Vagina (tissue), 2 donors: ENCODE measurements around the gene CCL8. TPM values are rescaled to one million over a fixed set of nuclear protein-coding genes. Genes with fewer than 3 reads are reported as not detected.

Experiments
- DNase-seq, 2 donors: peaks; one replicate each; pipeline ENCODE4 v3.0.0-alpha.2; 2017; ENCODE audit errors: extremely low spot score in 2 of 2
- H3K27ac ChIP-seq: fragments of 200-600 bp; sonication (generic); one replicate; pipeline ENCODE4 v1.5.1; 2019
- H3K27me3 ChIP-seq: fragments of 200-600 bp; sonication (generic); one replicate; pipeline ENCODE4 v1.5.1; 2019
- H3K36me3 ChIP-seq, 2 donors: fragments of 200-600 bp; sonication (generic); one replicate each; pipeline ENCODE4 v1.5.1; 2017 to 2019
- H3K4me1 ChIP-seq: fragments of 200-600 bp; sonication (generic); one replicate; pipeline ENCODE4 v1.5.1; 2019
- H3K4me3 ChIP-seq, 2 donors: fragments of 200-600 bp; sonication (generic); 1 replicate in 1 of 2; 2 replicates in 1 of 2; pipeline ENCODE4 v1.5.1; 2016 to 2019
- H3K9me3 ChIP-seq: fragments of 200-600 bp; sonication (generic); one replicate; pipeline ENCODE4 v1.5.1; 2019
- POLR2A ChIP-seq, 2 donors: fragments of 450-650 bp; IDR thresholded peaks; one replicate each; pipeline ENCODE4 v1.6.1; 2017; ENCODE audit warnings: antibody characterized with exemption in 2 of 2, mild to moderate bottlenecking in 2 of 2, moderate library complexity in 2 of 2
- POLR2AphosphoS5 ChIP-seq, 2 donors: sonication (generic); formaldehyde crosslinking; IDR thresholded peaks; one replicate each; pipeline ENCODE4 v1.9.0; 2017; ENCODE audit warnings: antibody characterized with exemption in 2 of 2, mild to moderate bottlenecking in 2 of 2, low read depth in 1 of 2; ENCODE audit not compliant: insufficient read depth in 1 of 2
- intact Hi-C: fragments of 100-400 bp; cut with DNase I; formaldehyde crosslinking; loops from one replicate; pipeline ENCODE4 v1.15.1; 2023
- total RNA-seq: library from RNA; depleted of rRNA; stranded (reverse); fragments of >200 nt; gene quantifications from one replicate; pipeline ENCODE4 v1.2.3, GENCODE V29; 2016
- TF ChIP-seq, protein P1 (sequence below), 3 experiments: fragments of 450-650 bp in 2 of 3; fragments of 200-600 bp in 1 of 3; sonication (generic) in 1 of 3; IDR thresholded peaks; one replicate each; pipeline ENCODE4 v1.5.1; 2017 to 2019; ENCODE audit warnings: antibody characterized with exemption in 3 of 3, mild to moderate bottlenecking in 2 of 3, moderate library complexity in 2 of 3

The CCL8 gene
- 1.5 TPM for total RNA-seq

DNA sequence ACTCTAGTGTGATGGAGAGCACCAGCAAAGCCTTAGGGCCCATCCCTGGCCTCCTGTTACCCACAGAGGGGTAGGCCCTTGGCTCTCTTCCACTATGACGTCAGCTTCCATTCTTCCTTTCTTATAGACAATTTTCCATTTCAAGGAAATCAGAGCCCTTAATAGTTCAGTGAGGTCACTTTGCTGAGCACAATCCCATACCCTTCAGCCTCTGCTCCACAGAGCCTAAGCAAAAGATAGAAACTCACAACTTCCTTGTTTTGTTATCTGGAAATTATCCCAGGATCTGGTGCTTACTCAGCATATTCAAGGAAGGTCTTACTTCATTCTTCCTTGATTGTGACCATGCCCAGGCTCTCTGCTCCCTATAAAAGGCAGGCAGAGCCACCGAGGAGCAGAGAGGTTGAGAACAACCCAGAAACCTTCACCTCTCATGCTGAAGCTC is at the start of gene CCL8:
Gene CCL8 (plus strand): TSS at position 397 of the 445 bp plus-strand sequence. CDS start 67 bp downstream, outside the sequence.
- Histone ChIP-seq H3K4me3 (no peak within 1 kb of the TSS), H3K36me3 (no peaks in the 10 kb centered on the region), H3K27ac (no peak within 1 kb of the TSS), H3K4me1 (peaks cover 24% of the 10 kb centered on the region), H3K9me3 (no peaks in the 10 kb centered on the region), H3K27me3 (no peaks in the 10 kb centered on the region)
- intact Hi-C loops = no loop called here
- TF ChIP-seq POLR2A (IDR thresholded peaks at IDR 0.05) (no peak), POLR2AphosphoS5 (IDR thresholded peaks at IDR 0.05; ENCODE audit: insufficient read depth in 1 of 2, low read depth in 1 of 2) (no peak)
- TF ChIP-seq, protein P1, sequence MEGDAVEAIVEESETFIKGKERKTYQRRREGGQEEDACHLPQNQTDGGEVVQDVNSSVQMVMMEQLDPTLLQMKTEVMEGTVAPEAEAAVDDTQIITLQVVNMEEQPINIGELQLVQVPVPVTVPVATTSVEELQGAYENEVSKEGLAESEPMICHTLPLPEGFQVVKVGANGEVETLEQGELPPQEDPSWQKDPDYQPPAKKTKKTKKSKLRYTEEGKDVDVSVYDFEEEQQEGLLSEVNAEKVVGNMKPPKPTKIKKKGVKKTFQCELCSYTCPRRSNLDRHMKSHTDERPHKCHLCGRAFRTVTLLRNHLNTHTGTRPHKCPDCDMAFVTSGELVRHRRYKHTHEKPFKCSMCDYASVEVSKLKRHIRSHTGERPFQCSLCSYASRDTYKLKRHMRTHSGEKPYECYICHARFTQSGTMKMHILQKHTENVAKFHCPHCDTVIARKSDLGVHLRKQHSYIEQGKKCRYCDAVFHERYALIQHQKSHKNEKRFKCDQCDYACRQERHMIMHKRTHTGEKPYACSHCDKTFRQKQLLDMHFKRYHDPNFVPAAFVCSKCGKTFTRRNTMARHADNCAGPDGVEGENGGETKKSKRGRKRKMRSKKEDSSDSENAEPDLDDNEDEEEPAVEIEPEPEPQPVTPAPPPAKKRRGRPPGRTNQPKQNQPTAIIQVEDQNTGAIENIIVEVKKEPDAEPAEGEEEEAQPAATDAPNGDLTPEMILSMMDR (IDR thresholded peaks at IDR 0.05) = no peak
- DNase-seq = no peak

DNA sequence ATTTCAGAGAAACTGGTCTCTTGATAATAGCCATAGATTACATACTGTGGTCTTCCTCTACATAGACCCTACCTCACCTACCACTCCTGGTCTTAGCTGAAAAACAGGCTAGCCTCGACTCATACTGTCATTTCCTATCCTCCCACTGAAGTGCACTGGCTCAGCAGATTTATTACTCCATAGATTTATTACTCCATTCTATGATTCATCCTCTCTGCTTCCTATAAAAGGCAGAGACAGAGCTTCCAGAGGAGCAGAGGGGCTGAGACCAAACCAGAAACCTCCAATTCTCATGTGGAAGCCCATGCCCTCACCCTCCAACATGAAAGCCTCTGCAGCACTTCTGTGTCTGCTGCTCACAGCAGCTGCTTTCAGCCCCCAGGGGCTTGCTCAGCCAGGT is 49.3 kb upstream of the CCL8 start, which contains the start of gene CCL7:
Gene CCL7 (plus strand): TSS at position 253 of the 400 bp plus-strand sequence. CDS start 70 bp downstream, at position 323.
- intact Hi-C loops = no loop called here

DNA sequence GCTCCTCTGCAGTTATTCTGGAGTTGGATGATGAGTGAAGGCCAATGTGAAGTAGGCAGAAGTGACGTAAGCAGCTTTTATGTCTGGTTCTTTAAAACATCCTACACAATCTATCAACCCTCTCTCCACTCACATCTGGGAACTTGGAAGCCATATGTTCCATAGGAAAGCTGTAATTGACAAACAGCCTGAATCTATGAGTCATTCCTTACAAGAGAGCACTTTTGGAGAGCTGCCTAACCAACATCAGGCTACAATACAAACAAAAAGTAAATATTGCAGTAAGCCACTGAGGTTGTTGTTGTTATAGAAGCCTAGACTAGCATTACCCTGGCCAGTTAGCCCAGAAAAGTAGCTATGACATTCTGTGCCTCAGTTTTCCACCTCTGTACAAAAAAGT is 43.4 kb upstream of the CCL8 start:
- intact Hi-C loops = no loop called here
- no peaks in the 10 kb centered on the region for H3K9me3 ChIP-seq
- no peaks in the 10 kb centered on the region for H3K27me3 ChIP-seq
- TF ChIP-seq POLR2A (IDR thresholded peaks at IDR 0.05) = no peak
- TF ChIP-seq POLR2AphosphoS5 (IDR thresholded peaks at IDR 0.05; ENCODE audit: insufficient read depth in 1 of 2, low read depth in 1 of 2) = peak in 1 of 2 donors; percentile 41
- H3K27ac ChIP-seq = no peak overlapping the region
- peaks cover 10% of the 10 kb centered on the region for H3K4me1 ChIP-seq
- H3K4me3 ChIP-seq = no peak overlapping the region
- H3K36me3 ChIP-seq = no peaks in the 10 kb centered on the region
- no peak for DNase-seq

More for the DNA sequence above, 49.3 kb upstream of the CCL8 start, which contains the start of gene CCL7:
- no peaks in the 10 kb centered on the region for H3K27me3 ChIP-seq
- no peak within 1 kb of the TSS for H3K27ac ChIP-seq
- no peak for DNase-seq
- H3K36me3 ChIP-seq = no peaks in the 10 kb centered on the region
- H3K4me1 ChIP-seq = peaks cover 9% of the 10 kb centered on the region
- H3K4me3 ChIP-seq = no peak within 1 kb of the TSS
- TF ChIP-seq POLR2AphosphoS5 (IDR thresholded peaks at IDR 0.05; ENCODE audit: insufficient read depth in 1 of 2, low read depth in 1 of 2) (no peak), POLR2A (IDR thresholded peaks at IDR 0.05) (no peak)
- TF ChIP-seq, protein P1 (IDR thresholded peaks at IDR 0.05) = no peak
- H3K9me3 ChIP-seq = no peaks in the 10 kb centered on the region

DNA sequence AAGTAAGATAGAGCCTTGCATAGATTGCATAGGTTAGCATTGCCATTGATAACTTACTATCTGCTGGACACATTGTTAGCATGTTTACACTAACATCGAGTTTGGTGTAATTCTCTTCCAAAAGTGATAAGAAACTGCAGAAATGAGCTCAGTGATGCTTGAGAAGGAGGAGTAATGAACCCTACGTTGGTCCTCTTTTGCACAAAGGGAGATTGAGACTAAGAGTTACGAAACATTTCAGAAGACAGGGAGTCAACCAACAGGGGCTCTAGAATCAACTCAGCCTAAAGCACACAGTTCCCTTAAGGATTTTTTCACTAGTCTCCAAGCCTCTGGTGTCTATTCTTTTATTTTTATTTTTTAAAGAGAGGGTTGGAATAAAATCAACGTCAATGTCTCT is 42.4 kb upstream of the CCL8 start:
- H3K4me3 ChIP-seq = no peak overlapping the region

DNA sequence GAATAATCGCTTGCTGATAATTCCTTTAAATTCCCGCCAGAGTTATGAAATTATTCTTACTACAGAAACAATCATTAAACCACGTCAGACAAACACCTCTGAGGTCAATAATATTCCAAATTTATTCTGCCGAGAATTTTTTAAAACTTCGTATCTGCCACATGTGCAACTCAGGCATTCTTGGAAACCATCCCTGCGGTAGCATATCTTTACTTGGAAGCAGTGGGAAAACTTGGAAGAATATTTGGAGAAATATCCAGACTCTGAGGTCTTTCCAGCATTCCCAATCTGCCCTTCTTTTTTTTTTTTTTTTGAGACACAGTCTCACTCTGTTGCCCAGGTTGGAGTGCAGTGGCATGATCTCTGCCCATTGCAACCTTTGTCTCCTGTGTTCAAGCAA is 35.7 kb upstream of the CCL8 start:
- Histone ChIP-seq H3K36me3 (no peaks in the 10 kb centered on the region), H3K27me3 (no peaks in the 10 kb centered on the region), H3K9me3 (no peaks in the 10 kb centered on the region), H3K4me1 (no peaks in the 10 kb centered on the region), H3K27ac (no peak overlapping the region), H3K4me3 (no peak overlapping the region)
- intact Hi-C loops = no loop called here
- no peak for DNase-seq
- TF ChIP-seq, protein P1 (IDR thresholded peaks at IDR 0.05) = no peak
- TF ChIP-seq POLR2AphosphoS5 (IDR thresholded peaks at IDR 0.05; ENCODE audit: insufficient read depth in 1 of 2, low read depth in 1 of 2) (no peak), POLR2A (IDR thresholded peaks at IDR 0.05) (no peak)

More for the DNA sequence above, 42.4 kb upstream of the CCL8 start:
- Histone ChIP-seq H3K27ac (no peak overlapping the region), H3K27me3 (no peaks in the 10 kb centered on the region), H3K9me3 (no peaks in the 10 kb centered on the region), H3K36me3 (no peaks in the 10 kb centered on the region), H3K4me1 (peaks cover 10% of the 10 kb centered on the region)
- intact Hi-C loops = no loop called here
- TF ChIP-seq POLR2A (IDR thresholded peaks at IDR 0.05) = no peak
- TF ChIP-seq POLR2AphosphoS5 (IDR thresholded peaks at IDR 0.05; ENCODE audit: insufficient read depth in 1 of 2, low read depth in 1 of 2) = no peak
- TF ChIP-seq, protein P1 (IDR thresholded peaks at IDR 0.05) = no peak
- DNase-seq = no peak
